Prostate gland (tissue), 2 donors: Measurements from ENCODE around the gene CLCNKB. TPM values are rescaled to one million over a fixed set of nuclear protein-coding genes. Genes with fewer than 3 reads are reported as not detected.

Experiments
- DNase-seq: peaks from one replicate; pipeline ENCODE4 v3.0.0-alpha.2; 2019; ENCODE audit warnings: low spot score
- H3K27ac ChIP-seq, 2 donors: fragments of 200-600 bp; sonication (generic); 2 replicates each; pipeline ENCODE4 v1.5.1; 2017 to 2019
- H3K27me3 ChIP-seq: fragments of 200-600 bp; sonication (generic); replicated peaks from 2 replicates; pipeline ENCODE4 v1.5.1; 2019; ENCODE audit not compliant: insufficient read depth
- H3K36me3 ChIP-seq, 2 donors: fragments of 200-600 bp; sonication (generic); 1 replicate in 1 of 2; 2 replicates in 1 of 2; pipeline versions ENCODE4 v1.5.1 to v1.8.1; 2017 to 2019
- H3K4me1 ChIP-seq: fragments of 200-600 bp; sonication (generic); replicated peaks from 2 replicates; pipeline ENCODE4 v1.5.1; 2019
- H3K4me3 ChIP-seq, 2 donors: fragments of 200-600 bp; sonication (generic); 2 replicates each; pipeline ENCODE4 v1.5.1; 2017 to 2019
- H3K9me3 ChIP-seq: fragments of 200-600 bp; sonication (generic); 2 replicates; pipeline ENCODE4 v1.5.1; 2017
- CTCF ChIP-seq, 4 experiments: fragments of 200-600 bp in 2 of 4; fragments of 450-650 bp in 2 of 4; sonication (generic) in 2 of 4; IDR thresholded peaks; 1 replicate in 3 of 4; 2 replicates in 1 of 4; pipeline ENCODE4 v1.5.1; 2016 to 2019; ENCODE audit warnings: antibody characterized with exemption in 4 of 4, mild to moderate bottlenecking in 2 of 4, moderate library complexity in 2 of 4
- POLR2A ChIP-seq: fragments of 450-650 bp; IDR thresholded peaks from one replicate; pipeline ENCODE4 v1.6.1; 2016; ENCODE audit warnings: antibody characterized with exemption, mild to moderate bottlenecking
- POLR2AphosphoS5 ChIP-seq: sonication (generic); formaldehyde crosslinking; IDR thresholded peaks from one replicate; pipeline ENCODE4 v1.6.1; 2017; ENCODE audit warnings: antibody characterized with exemption
- WGBS: methylation state at CpG from one replicate; pipeline ENCODE4 v1.1.5; 2018; 5-methylcytosine and 5-hydroxymethylcytosine counted together
- intact Hi-C: fragments of 100-400 bp; cut with DNase I; formaldehyde crosslinking; loops from one replicate; pipeline ENCODE4 v1.14.2; 2022
- total RNA-seq, 2 donors: library from RNA; depleted of rRNA; stranded (reverse); fragments of >200 nt; gene quantifications; one replicate each; pipeline ENCODE4 v1.1.0, GENCODE V29; 2016

Gene CLCNKB
- total RNA-seq, 2 donors from 2014 or later, result 1.0 to 1.9 TPM

GRCh38 chr1:16072616-16073484 is 29.3 kb downstream of the CLCNKB start:
- intact Hi-C loops, result no loop called here
- Histone ChIP-seq H3K9me3 (no peaks in the 10 kb centered on the region), H3K36me3 (no peaks in the 10 kb centered on the region), H3K27ac (no peak overlapping the region), H3K4me3 (peak overlapping the region; percentile 23 to 35), H3K4me1 (no peaks in the 10 kb centered on the region), H3K27me3 (no peaks in the 10 kb centered on the region)
- no peak for DNase-seq
- TF ChIP-seq POLR2AphosphoS5 (no peak), POLR2A (no peak), CTCF (IDR thresholded peaks at IDR 0.05) (no peak)
- WGBS, result 19% methylated on average over 15 of the region's 49 CpGs

DNA sequence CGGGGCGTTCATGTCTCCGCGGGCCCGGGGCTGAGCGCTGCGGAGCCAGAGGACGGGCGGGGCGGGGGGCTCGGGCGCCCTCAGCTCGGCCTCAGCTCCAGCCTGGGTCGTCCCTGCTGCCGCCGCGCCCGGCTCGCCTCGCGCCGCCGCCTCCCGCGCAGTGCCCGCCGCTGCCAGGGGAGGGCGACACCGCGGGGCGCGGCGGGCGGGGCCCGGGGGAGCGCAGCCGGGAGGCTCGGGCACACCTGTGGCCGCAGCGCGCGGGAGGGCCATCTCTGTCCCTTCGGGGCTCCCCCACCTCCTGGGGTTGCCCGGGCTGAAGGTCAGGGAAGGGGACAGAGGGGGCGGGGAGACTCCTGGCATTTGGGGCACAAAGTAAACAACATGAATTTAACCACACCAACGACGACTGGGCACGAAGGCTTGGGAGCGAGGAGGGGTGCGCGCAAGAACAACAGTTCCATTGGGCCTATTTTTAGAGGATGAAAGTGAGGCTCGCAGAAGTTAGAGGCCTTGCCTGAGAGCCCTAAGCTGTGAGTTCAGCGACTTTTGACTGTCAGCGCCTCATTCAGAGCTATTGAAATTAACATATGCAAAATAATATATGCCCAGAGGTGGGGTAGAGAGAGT is 30.0 kb downstream of the CLCNKB start, which contains the start of gene FAM131C:
Gene FAM131C (minus strand): TSS at position 162 of the 630 bp plus-strand sequence. CDS start 209 bp downstream, outside the sequence.
- intact Hi-C loops, result no loop called here
- DNase-seq, result no peak

GRCh38 chr1:16074217-16074616 is 30.6 kb downstream of the CLCNKB start:
- Histone ChIP-seq H3K36me3 (no peaks in the 10 kb centered on the region), H3K27ac (no peak overlapping the region), H3K4me1 (peaks cover 1% of the 10 kb centered on the region), H3K27me3 (no peaks in the 10 kb centered on the region), H3K9me3 (no peaks in the 10 kb centered on the region), H3K4me3 (no peak overlapping the region)
- intact Hi-C loops, result no loop called here
- TF ChIP-seq POLR2A (no peak), POLR2AphosphoS5 (no peak), CTCF (IDR thresholded peaks at IDR 0.05) (no peak)
- DNase-seq, result no peak
- 87% methylated on average over 5 of the region's 5 CpGs for WGBS

More for the DNA sequence above, 30.0 kb downstream of the CLCNKB start, which contains the start of gene FAM131C:
- Histone ChIP-seq H3K36me3 (no peaks in the 10 kb centered on the region), H3K27ac (no peak within 1 kb of the TSS), H3K27me3 (no peaks in the 10 kb centered on the region), H3K4me3 (peak within 1 kb of the TSS; percentile 23 to 35), H3K4me1 (no peaks in the 10 kb centered on the region), H3K9me3 (no peaks in the 10 kb centered on the region)
- TF ChIP-seq CTCF (IDR thresholded peaks at IDR 0.05), result peak in 3 of 4 experiments; percentile 22 to 80 (median 30)
- no peak for TF ChIP-seq POLR2A
- WGBS, result 6% methylated on average over 16 of the region's 54 CpGs

- H3K27me3 ChIP-seq, result no peaks in the 10 kb centered on the region
- intact Hi-C loops, result loop anchor here (5.0 kb wide), 2 partner anchors 167 to 292 kb away; partner anchors contain the start of gene SZRD1
- peaks cover 2% of the 10 kb centered on the region for H3K4me1 ChIP-seq
- no peak for DNase-seq
- WGBS, result 60% methylated on average over 11 of the region's 11 CpGs
- no peaks in the 10 kb centered on the region for H3K36me3 ChIP-seq
- TF ChIP-seq POLR2AphosphoS5 (no peak), POLR2A (no peak), CTCF (IDR thresholded peaks at IDR 0.05) (no peak)
- H3K27ac ChIP-seq, result no peak overlapping the region
- H3K9me3 ChIP-seq, result no peaks in the 10 kb centered on the region
- H3K4me3 ChIP-seq, result no peak overlapping the region
Measured at GRCh38 chr1:16075337-16076030, 31.9 kb downstream of the CLCNKB start.
